HG02840 (cell line): ENCODE results near the gene CYP1A2.
"Not testable (repeated sequence)": the region's sequence is repeated elsewhere in the genome, so short reads cannot be mapped to it uniquely, and the experiment has no call there.

Source experiments
- ATAC-seq: cut with Tn5 transposase; IDR thresholded peaks from one replicate; pipeline ENCODE4 v1.9.1; 2021; ENCODE audit warnings: mild to moderate bottlenecking, moderate library complexity, moderate number of reproducible peaks; ENCODE audit not compliant: unreplicated experiment, low FRiP score

CYP1A2 gene

GRCh38 chr15:74733269-74733668 lies 15.4 kb upstream of the CYP1A2 start:
- ATAC-seq: no peak

- no peak for ATAC-seq
Observed at GRCh38 chr15:74735305-74735704, 13.3 kb upstream of the CYP1A2 start.

GRCh38 chr15:74738239-74738638 lies 10.4 kb upstream of the CYP1A2 start:
- ATAC-seq: not testable (repeated sequence)

GRCh38 chr15:74742422-74742821 lies 6.2 kb upstream of the CYP1A2 start:
- no peak for ATAC-seq

- ATAC-seq: no peak
Observed at GRCh38 chr15:74746389-74746788, 2.3 kb upstream of the CYP1A2 start.

GRCh38 chr15:74749832-74750231 lies 1.2 kb downstream of the CYP1A2 start:
- ATAC-seq: no peak

GRCh38 chr15:74750751-74751150 lies 2.1 kb downstream of the CYP1A2 start:
- no peak for ATAC-seq

- no peak for ATAC-seq
Observed at GRCh38 chr15:74752011-74752410, 3.4 kb downstream of the CYP1A2 start.

- ATAC-seq: no peak
Observed at GRCh38 chr15:74752531-74752930, 3.9 kb downstream of the CYP1A2 start.

- ATAC-seq: no peak
Observed at GRCh38 chr15:74754593-74755215, 6.1 kb downstream of the CYP1A2 start.

- no peak for ATAC-seq
Observed at GRCh38 chr15:74758736-74759135, 10.1 kb downstream of the CYP1A2 start.

GRCh38 chr15:74762791-74763150 lies 14.1 kb downstream of the CYP1A2 start:
- ATAC-seq: no peak

- ATAC-seq: no peak
Observed at GRCh38 chr15:74763416-74763815, 14.8 kb downstream of the CYP1A2 start.

- ATAC-seq: no peak
Observed at GRCh38 chr15:74767167-74768098, 18.8 kb downstream of the CYP1A2 start.

GRCh38 chr15:74768099-74768770 lies 19.6 kb downstream of the CYP1A2 start:
- no peak for ATAC-seq

- ATAC-seq: no peak
Observed at GRCh38 chr15:74768771-74769342, 20.2 kb downstream of the CYP1A2 start.

- no peak for ATAC-seq
Observed at GRCh38 chr15:74769463-74770025, 20.9 kb downstream of the CYP1A2 start.

- ATAC-seq: no peak
Observed at GRCh38 chr15:74770211-74770903, 21.7 kb downstream of the CYP1A2 start.

- ATAC-seq: no peak
Observed at GRCh38 chr15:74773329-74773728, 24.7 kb downstream of the CYP1A2 start.

GRCh38 chr15:74773731-74774252 lies 25.1 kb downstream of the CYP1A2 start:
- ATAC-seq: no peak
